H1 (cell line): ENCODE results near the gene PEAK1. TPM values are rescaled to one million over a fixed set of nuclear protein-coding genes. Genes with fewer than 3 reads are reported as not detected.

Experiments
- NRF1 ChIP-seq: IDR thresholded peaks from 2 replicates; pipeline ENCODE4 v1.6.1; 2011; ENCODE audit warnings: mild to moderate bottlenecking, low read depth, low read length, improper control_type of control experiment
- polyA plus RNA-seq, 7 experiments: library from polyadenylated mRNA; depleted of rRNA in 3 of 7; stranded (reverse) in 5 of 7; unstranded in 2 of 7; fragments of >200 nt in 5 of 7; fragments of 200-250 nt in 2 of 7; gene quantifications; 1 replicate in 5 of 7; 2 replicates in 1 of 7; 4 replicates in 1 of 7; pipeline versions ENCODE4 v1.2.1 to v1.2.3, GENCODE V29; 2011 to 2013; ENCODE audit warnings: missing spikeins in 2 of 7, mixed read lengths in 2 of 7
- total RNA-seq: library from RNA; stranded (reverse); fragmentation: NEBNext Ultra II Directional; extraction: Animal tissue kit (Norgen Biotek cat#: 25700); gene quantifications from 2 replicates; pipeline ENCODE4 v1.2.1, GENCODE V29; 2021

The PEAK1 gene
- total and polyA plus RNA-seq, 2 of the 8 experiments (the other 6 are each of a cell fraction or from before 2014, with no cell fraction given) = 8.8 to 44.8 TPM

DNA sequence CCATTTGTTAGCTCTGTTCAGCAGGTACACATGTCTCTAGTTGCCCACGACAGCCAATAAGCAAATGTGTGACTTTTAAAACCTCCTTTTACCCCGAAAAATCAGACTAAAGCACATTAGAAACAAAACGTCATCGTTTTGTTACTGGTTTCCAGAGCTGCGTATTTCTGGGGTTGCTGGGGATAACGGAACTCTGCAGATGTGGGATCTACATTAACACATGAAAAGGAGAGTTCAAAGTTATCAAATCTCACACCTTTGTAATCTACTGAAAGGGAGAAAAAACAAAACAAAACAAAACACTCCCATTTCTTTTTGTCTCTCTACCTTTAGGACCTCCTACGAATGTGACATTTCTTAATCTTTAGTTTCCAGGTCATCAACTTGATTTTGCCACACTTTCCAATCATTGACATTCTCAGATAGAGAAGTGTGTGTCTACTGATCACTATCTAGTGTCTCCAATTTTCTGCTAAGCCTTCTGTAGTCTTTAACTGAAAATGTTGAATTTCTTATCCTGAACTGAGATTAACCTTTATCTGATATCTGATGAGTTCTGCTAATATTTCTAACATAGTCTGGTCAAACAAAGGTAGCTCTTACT is 256.0 kb downstream of the PEAK1 start (continued):
- no peak for TF ChIP-seq NRF1
- TF ChIP-seq, all 59 proteins: peak for 0
